NCI-H2171 (cell line): ENCODE measurements around the gene PAK1.
A peak's percentile ranks its signal among the peaks of the same experiment; 100 is the strongest.
"Not testable (repeated sequence)": the region's sequence is repeated elsewhere in the genome, so short reads cannot be mapped to it uniquely, and the experiment has no call there.

Experiments
- DNase-seq: peaks from one replicate; lab custom pipeline; 2025; lab: John Stamatoyannopoulos, UW

The PAK1 gene

GRCh38 chr11:77473801-77474683 is at the start of gene PAK1:
Gene PAK1, minus strand, starts transcription at chr11:77474094. Its CDS starts 81,574 bp downstream, at chr11:77392520.
- peak; percentile 95 for DNase-seq

DNA sequence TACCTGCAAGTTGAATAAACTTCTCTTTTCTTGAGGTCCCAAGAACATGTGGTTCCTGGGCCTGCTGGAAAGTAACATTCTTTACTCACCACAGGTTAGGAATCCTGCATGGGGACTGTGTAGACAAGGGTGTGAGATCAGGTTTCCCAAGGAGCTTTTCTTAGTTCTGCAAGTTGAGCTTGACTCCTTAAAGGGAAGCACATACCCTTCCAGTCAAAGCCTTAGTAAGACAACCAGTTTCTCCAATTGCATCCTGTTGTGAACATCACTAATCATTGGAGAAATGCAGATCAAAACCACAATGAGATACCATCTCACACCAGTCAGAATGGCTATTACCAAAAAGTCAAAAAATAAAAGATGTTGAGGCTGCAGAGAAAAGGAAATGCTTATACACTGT is 48.3 kb upstream of the PAK1 start:
- DNase-seq = no peak

DNA sequence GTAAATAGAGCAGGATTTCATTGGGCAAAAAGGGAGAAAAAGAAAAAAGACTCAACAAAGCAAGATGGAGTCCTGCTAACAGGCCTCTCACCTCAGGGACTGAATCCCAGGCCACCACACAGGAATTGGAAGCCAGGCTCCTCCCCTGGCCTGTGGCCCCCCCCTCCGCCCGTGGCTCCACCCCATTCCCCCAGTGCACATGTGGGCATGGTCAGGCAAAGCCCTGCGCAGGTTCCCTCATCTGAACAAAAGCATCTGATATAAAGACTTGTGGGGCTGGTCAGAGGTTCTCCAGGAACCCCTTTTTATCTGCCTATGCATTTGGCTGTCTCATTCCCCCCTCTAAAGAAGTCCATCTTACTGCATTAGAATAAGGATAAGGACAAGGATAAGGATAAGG is 46.0 kb upstream of the PAK1 start:
- DNase-seq = no peak

GRCh38 chr11:77518471-77518870 is 44.6 kb upstream of the PAK1 start:
- no peak for DNase-seq

GRCh38 chr11:77517753-77518152 is 43.9 kb upstream of the PAK1 start:
- peak; percentile 8 for DNase-seq

DNA sequence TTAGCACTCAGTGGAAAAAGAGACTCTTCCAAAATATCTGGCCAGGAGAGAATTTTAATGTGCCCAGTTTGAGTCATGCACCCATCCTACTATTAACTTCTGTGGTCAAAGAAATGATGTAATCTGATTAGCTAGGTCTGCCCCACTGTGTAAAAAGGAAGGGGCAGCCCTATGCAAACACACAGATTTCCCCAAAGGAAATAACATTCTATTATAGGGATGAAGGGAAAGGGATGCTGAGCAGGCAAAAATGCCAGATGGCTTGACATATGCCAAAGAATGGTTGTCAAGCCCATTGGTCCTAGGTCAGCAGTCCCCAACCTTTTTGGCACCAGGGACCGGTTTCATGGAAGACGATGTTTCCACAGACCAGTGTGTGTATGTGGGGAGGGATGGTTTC is 43.3 kb upstream of the PAK1 start:
- DNase-seq = no peak

DNA sequence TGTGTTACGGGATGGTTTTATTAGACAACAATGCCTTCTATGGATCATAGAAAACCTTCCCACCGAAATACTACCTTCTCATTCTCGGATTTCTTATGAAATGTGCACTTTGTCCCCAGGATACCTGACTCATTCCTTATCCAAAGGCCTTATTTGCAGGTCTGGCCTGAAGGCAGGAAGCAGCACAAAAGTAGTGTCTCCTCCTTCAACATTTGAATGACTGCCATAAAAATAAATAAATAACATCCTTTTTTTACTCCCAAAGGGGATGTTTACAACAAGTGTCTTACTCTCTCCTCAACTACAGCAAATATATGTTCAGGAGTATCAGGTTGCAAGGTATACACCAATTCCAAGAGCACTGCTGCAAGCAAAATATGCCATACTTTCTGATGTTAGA is 41.6 kb upstream of the PAK1 start:
- DNase-seq = no peak

DNA sequence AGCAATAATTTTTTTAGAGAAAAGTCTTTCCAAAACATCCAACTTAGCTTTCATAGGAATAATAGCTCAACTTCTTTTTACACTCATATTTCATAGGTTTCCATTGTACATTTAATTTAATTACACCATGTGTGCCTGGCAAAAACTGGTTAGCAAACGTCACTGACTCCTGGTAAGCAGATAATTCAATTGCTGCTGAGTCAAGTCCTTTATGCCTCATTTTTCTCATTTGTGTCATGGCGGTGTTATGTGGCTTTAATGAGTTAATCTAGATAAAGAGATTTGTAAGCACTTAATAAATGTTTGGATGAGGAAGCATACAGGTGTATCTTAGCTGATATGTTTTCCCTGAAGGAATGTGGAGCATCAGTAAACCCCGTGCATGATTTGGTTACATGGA is 41.2 kb upstream of the PAK1 start:
- DNase-seq = no peak

DNA sequence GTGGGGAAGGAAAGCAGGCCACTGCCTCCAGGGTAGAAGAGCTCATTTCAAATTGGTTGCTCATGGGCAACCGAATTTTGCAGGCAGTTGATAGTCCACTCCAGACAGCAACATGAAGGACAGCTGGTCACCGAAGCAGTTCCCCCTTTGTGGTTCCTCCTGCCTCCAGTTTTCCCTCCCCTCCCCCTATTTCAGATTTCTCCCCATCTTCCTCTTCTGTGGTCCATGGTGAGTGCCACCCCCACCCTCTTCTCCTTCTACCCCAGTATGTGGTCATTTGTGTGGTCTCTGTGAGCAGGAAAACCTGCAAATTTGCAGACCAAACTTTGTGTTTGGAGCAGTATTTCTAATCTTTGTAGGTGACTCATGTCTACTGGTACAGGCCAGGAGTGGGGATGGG is 38.2 kb upstream of the PAK1 start:
- no peak for DNase-seq

DNA sequence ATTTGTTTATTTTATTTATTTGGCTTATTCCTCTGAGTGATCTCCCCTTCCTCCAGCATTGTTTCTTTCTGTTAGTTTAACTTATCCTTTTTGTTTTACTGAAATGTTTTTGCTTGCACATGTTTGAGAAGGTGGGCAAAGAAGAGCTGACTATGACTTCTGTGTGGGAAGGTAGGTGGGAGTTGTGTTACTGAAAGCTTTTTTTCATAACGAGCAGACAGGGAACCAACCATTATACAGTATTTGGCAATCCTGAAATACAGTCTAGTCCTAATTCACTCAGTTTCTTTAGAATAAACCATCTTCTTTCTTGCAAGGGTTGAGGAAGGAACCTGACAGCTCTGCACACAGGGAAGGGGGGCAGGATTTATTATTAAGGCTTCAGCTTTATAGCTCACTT is 37.0 kb upstream of the PAK1 start:
- DNase-seq = no peak

DNA sequence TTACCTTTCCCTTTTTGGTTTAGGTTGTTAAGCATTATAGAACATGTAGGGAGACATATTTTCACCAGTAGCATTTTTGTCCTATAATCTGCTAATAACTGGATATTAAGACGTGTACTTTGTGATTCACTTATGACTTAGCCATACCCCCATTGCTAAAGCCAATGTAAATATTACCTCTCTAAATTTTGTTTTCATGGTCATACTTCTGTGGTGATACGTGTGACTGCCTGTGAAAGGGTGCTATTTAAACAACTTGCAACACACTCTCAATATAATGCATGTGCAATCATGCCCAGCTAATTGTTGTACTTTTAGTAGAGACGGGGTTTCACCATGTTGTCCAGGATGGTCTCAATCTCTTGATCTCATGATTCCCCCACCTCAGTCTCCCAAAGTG is 36.2 kb upstream of the PAK1 start:
- DNase-seq = no peak

GRCh38 chr11:77508019-77508418 is 34.1 kb upstream of the PAK1 start:
- DNase-seq = no peak

DNA sequence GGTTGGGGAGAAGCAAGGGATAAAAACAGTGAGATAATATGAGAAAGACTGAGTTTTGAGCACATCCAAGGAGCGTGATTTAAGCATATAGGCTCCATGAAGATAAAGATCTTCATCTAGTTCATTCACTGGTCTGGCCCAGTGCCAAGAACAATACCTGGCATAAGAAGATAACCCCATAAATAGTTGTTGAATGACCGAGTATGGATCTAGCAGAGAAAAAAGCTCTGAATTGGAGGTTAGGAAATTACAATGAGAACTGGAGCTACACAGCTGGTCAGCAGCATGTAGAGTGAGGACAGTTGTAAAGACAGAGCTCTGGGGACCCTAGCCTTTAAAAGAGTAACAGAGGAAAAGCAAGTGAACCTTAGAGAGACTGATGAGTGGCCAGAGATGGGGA is 33.0 kb upstream of the PAK1 start:
- peak; percentile 5 for DNase-seq

DNA sequence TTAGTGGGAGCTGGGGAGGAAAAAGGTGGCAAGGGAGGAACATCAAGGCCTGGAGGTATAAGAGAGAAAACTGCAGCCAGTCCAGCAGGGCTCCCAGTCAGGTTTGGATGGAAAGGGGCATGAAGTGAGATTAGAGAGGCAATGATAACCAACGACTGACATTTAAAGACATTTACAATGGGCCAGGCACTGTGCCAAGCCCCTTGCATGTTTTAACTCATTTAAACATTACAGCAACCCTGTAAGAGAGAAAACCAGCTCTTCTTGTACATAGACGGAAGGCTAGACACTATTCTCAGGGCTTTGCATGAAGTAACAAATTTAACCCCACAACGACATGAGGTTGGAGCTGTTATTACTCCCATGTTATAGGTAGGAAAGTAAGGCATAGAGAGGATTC is 32.1 kb upstream of the PAK1 start:
- DNase-seq = no peak

DNA sequence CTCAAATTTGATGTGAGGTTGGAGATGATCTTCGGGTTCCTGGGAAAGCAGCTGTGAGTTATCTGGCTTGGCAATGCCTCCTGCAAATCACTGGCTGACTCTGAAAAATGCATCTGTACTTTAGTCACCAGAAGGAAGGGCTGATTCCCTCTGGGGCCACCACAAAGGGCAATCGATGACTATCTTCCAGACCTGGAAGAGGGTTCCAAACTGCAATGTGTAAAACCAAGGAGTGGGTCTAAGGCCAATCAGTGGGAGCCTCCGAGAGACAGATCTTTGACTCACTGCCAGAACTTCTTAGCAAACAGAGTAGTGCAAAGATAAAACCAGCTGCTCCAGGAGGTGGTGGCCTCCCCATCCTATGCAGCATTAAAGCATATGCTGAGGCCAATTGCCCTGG is 29.1 kb upstream of the PAK1 start:
- peak; percentile 42 for DNase-seq

DNA sequence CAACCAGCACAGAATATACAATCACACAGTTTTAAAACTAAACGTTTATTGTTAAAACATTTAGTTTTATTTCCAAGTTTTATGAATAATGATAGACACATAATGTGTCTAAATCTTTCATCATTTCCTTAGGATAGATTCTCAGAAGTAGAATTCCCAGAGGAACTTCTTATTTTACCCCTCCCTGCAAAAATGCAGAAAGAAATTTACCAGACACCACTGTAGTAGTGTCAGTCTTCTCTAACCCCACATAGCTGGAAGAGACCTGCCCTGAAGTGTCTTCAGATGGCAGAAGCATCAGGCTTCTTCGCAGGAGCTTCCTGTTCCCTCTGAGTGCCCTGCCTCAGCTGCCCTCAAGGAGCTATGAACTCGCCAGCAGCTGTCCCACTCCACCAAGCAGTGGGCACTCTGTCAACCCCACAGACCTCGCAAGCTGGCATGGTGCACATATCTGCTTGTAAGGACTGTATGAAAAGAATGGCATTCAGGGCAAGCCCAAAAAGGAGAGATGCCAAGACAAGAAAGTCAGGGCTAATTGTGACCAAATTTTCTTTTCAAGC is 28.5 kb upstream of the PAK1 start:
- no peak for DNase-seq

GRCh38 chr11:77501758-77502157 is 27.9 kb upstream of the PAK1 start:
- DNase-seq = no peak

DNA sequence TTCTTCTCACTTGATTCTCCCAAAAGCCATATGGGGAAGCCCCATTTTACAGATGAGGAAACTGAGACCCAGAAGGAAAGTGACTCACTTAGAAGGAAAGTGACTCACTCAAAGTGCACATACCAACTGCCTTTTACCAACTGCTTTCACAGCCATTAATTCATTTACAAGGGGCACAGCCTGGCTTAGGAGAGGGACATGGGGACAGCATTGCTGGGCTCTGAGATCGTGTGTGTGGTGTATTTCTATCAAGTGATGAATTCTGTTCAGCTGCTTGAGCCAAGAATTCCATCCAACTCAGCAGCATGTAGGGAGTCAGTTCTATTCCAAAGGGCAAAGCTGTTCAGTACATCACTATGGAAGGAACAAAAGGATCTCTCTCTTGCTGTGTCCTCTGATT is 23.5 kb upstream of the PAK1 start:
- no peak for DNase-seq

DNA sequence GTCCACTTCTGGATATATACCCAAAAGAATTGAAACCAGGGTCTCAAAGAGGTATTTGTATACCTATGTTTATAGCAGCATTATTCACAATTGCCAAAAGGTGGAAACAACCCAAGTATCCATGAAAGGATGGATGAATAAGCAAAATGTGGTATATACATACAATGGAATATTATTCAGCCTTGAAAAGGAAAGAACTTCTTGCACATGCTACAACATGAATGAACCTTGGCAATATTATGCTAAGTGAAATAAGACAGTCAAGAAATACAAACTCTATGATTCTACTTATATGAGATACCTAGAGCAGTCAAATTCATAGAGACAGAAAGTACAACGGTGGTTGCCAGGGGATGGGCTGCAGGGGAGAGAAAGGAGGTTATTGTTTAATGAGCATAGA is 21.6 kb upstream of the PAK1 start:
- DNase-seq = no peak

DNA sequence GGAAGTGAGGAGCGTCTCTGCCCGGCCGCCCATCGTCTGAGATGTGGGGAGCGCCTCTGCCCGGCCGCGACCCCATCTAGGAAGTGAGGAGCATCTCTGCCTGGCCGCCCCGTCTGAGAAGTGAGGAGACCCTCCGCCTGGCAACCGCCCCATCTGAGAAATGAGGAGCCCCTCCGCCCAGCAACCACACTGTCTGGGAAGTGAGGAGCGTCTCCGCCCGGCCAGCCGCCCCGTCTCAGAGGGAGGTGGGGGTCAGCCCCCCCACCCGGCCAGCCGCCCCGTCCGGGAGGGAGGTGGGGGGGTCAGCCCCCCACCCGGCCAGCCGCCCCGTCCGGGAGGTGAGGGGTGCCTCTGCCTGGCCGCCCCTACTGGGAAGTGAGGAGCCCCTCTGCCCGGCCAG is 16.1 kb upstream of the PAK1 start:
- not testable (repeated sequence) for DNase-seq

DNA sequence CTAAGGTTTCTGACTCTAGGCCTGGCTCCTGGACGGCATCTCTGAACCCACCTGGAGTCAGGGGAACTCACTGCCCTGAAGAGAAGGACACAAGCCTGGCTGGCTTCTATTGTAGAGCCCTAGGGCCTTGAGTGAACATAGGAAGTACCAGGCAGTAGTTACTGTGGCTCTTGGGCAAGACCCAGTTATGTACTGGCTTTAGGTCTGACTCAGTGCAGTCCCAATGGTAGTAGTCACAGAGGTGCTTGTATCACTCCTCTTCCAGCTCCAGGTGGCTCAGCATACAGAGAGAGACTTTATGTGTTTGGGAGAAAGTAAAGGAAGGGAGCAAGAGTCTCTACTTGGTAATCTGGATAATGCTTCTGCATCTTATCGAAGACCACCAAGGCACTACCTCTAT is 13.9 kb upstream of the PAK1 start:
- DNase-seq = no peak

DNA sequence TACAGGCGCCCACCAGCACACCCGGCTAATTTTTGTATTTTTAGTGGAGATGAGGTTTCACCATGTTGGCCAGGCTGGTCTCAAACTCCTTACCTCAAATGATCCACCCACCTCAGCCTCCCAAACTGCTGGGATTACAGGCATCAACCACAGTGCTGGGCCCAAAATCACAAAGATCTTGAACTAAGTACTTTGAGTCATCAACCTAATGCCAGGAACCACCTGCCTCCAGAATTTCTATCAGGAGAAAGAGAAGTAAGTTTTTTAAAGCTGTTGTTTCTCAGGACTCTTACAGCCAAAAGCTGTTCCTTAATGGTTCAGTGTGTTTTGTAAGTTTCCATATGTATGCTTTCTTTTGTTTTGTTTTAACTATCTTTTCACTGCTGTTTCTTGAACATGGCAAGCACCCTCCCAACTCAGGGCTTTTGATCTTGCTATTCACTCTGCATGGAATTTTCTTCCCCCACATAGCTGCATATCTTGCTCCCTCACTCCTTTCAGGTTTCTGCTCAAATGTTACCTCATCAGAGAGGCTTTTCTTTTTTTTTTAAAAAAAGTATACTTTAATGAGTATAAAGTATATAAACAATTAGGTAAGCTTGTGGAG is 6.0 kb upstream of the PAK1 start:
- DNase-seq = no peak

- no peak for DNase-seq
Observed at GRCh38 chr11:77475206-77475605, 1.3 kb upstream of the PAK1 start.

DNA sequence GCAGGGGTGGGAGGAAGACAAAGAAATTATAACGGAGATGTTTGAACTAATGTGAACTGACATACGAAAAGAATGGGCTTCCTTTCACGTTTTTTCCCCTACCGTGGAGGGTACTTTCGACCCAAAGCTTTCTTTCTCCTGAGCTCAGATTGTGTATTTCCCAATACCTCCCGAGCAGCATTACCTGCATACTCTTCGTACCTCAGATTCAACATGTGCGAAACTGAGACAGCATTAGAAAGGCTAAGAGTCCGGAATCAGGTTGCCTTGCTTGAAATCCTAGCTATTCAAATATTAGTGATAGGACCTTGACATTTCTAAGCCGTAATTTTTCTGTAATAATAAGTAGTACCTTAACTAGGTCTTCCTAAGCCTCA is 778 bp upstream of the PAK1 start:
- DNase-seq = no peak
